Panc1 (cell line): ENCODE data around the gene CYP27A1. TPM values are rescaled to one million over a fixed set of nuclear protein-coding genes. Genes with fewer than 3 reads are reported as not detected.

ENCODE experiments used
- ATAC-seq: fragments of 200-7000 bp; cut with Tn5 transposase; 2 replicates; pipeline ENCODE4 v1.9.1; 2020; ENCODE audit warnings: mild to moderate bottlenecking, moderate library complexity
- BruUV-seq: library from RNA; stranded (reverse); fragments of 400-500 nt; replicated peaks from 2 replicates; lab custom pipeline; 2021; lab: Mats Ljungman, UMichigan
- CTCF ChIA-PET: fragments of 300-600 bp; sonication (Branson Sonifier 250); formaldehyde crosslinking; loops from one replicate; lab custom pipeline; 2022; ENCODE audit warnings: antibody characterized with exemption; lab: Charles Lee
- POLR2A ChIA-PET: fragments of 300-600 bp; sonication (Branson Sonifier 250); formaldehyde crosslinking; loops from one replicate; lab custom pipeline; 2022; ENCODE audit warnings: antibody characterized with exemption; lab: Charles Lee
- DNase-seq: peaks from one replicate; pipeline ENCODE4 v3.0.0-alpha.2; 2010; ENCODE audit warnings: low read depth, low spot score
- H3K27ac ChIP-seq: 2 replicates; pipeline ENCODE4 v1.5.1; 2011; ENCODE audit warnings: mild to moderate bottlenecking, low read length, inconsistent platforms
- H3K27me3 ChIP-seq: fragments of 200-500 bp; sonication (Bioruptor generic); 2 replicates; pipeline ENCODE4 v1.6.0; 2014; ENCODE audit warnings: low read length, inconsistent platforms; ENCODE audit not compliant: control insufficient read depth, insufficient read depth
- H3K36me3 ChIP-seq: fragments of 200-500 bp; sonication (Bioruptor generic); 2 replicates; pipeline ENCODE4 v1.5.1; 2014; ENCODE audit warnings: inconsistent platforms, mild to moderate bottlenecking, low read length, moderate library complexity; ENCODE audit not compliant: control insufficient read depth, insufficient read depth
- H3K4me1 ChIP-seq: 2 replicates; pipeline ENCODE4 v1.5.1; 2011; ENCODE audit warnings: inconsistent platforms, mild to moderate bottlenecking, low read length, moderate library complexity; ENCODE audit not compliant: control insufficient read depth, insufficient read depth
- H3K4me3 ChIP-seq, 2 experiments: 2 replicates each; pipeline ENCODE4 v1.5.1; 2011 to 2012; ENCODE audit warnings: low read depth in 2 of 2, low read length in 2 of 2, mild to moderate bottlenecking in 2 of 2, inconsistent platforms in 1 of 2, moderate library complexity in 1 of 2
- H3K9me3 ChIP-seq: fragments of 200-500 bp; sonication (Bioruptor generic); 2 replicates; pipeline ENCODE4 v1.5.1; 2014; ENCODE audit warnings: low read depth, mild to moderate bottlenecking, inconsistent platforms, low read length, moderate library complexity; ENCODE audit not compliant: control insufficient read depth, insufficient read depth
- CTCF ChIP-seq: fragments of 450-650 bp; IDR thresholded peaks from 2 replicates; pipeline ENCODE4 v1.5.1; 2017; ENCODE audit warnings: mild to moderate bottlenecking
- POLR2AphosphoS5 ChIP-seq: IDR thresholded peaks from 2 replicates; pipeline ENCODE4 v1.6.1; 2012; ENCODE audit warnings: mild to moderate bottlenecking, low read depth, low read length, moderate library complexity
- REST ChIP-seq, 2 experiments: IDR thresholded peaks; 2 replicates each; pipeline ENCODE4 v1.6.1; 2011 to 2012; ENCODE audit warnings: low read depth in 2 of 2, control low read depth in 1 of 2, low read length in 1 of 2, mild to moderate bottlenecking in 1 of 2, moderate library complexity in 1 of 2; ENCODE audit not compliant: insufficient read depth in 1 of 2
- SIN3A ChIP-seq: IDR thresholded peaks from 2 replicates; pipeline ENCODE4 v1.6.1; 2012; ENCODE audit warnings: low read depth, mild to moderate bottlenecking, low read length, moderate library complexity, borderline replicate concordance; ENCODE audit not compliant: insufficient read depth
- TCF7L2 ChIP-seq: IDR thresholded peaks from 2 replicates; pipeline ENCODE4 v1.6.1; 2011; ENCODE audit warnings: mild to moderate bottlenecking, low read depth, low read length, inconsistent platforms
- in situ Hi-C: cut with HindIII; loops from 2 replicates; pipeline ENCODE4 v1.10.0; 2016; ENCODE audit warnings: low sequenced_read_pairs, low pct_unique_long_range_greater_than_20kb
- intact Hi-C: fragments of 100-400 bp; cut with micrococcal nuclease; formaldehyde crosslinking; loops from one replicate; pipeline ENCODE4 v1.10.0; 2022; ENCODE audit not compliant: unreplicated experiment
- total RNA-seq: library from RNA; stranded (reverse); gene quantifications from one replicate; pipeline ENCODE4 v1.2.1, GENCODE V29; 2021; ENCODE audit not compliant: unreplicated experiment

CYP27A1 gene
- total RNA-seq, 1 experiment from 2014 or later, result 7.7 TPM

GRCh38 chr2:218813771-218814460, 32.0 kb downstream of the CYP27A1 start:
- in situ Hi-C loops, result no loop called here

GRCh38 chr2:218814540-218815243, 32.7 kb downstream of the CYP27A1 start:
- CTCF ChIA-PET, result interaction anchor here (0.7 kb wide), 1 partner anchor 33 kb away, joined by 3 read pairs; no protein-coding TSS in a partner anchor
- TF ChIP-seq CTCF (no peak), TCF7L2 (no peak), REST (IDR thresholded peaks at IDR 0.05; ENCODE audit: insufficient read depth in 1 of 2, low read depth in 2 of 2, low read length in 1 of 2) (no peak), SIN3A (no peak), POLR2AphosphoS5 (no peak)
- POLR2A ChIA-PET, result no interaction called here
- no peaks in the 10 kb centered on the region for H3K9me3 ChIP-seq
- H3K27ac ChIP-seq, result no peak overlapping the region
- no peak overlapping the region for H3K4me3 ChIP-seq
- no peaks in the 10 kb centered on the region for H3K36me3 ChIP-seq
- in situ Hi-C loops, result no loop called here
- ATAC-seq (peak; percentile 51; the same call in 1 of the 2 replicates), DNase-seq (no peak)
- H3K4me1 ChIP-seq, result no peaks in the 10 kb centered on the region
- intact Hi-C loops, result no loop called here
- H3K27me3 ChIP-seq, result no peaks in the 10 kb centered on the region
- BruUV-seq, result no TSS peak

More at GRCh38 chr2:218813771-218814460, 32.0 kb downstream of the CYP27A1 start:
- intact Hi-C loops, result no loop called here
- Histone ChIP-seq H3K36me3 (no peaks in the 10 kb centered on the region), H3K9me3 (no peaks in the 10 kb centered on the region), H3K4me3 (no peak overlapping the region), H3K4me1 (no peaks in the 10 kb centered on the region), H3K27me3 (no peaks in the 10 kb centered on the region), H3K27ac (no peak overlapping the region)
- DNase-seq (no peak), ATAC-seq (no peak)
- POLR2A ChIA-PET, result no interaction called here
- TF ChIP-seq TCF7L2 (no peak), SIN3A (no peak), POLR2AphosphoS5 (no peak), REST (IDR thresholded peaks at IDR 0.05; ENCODE audit: insufficient read depth in 1 of 2, low read depth in 2 of 2, low read length in 1 of 2) (no peak)
- no TSS peak for BruUV-seq
- CTCF ChIA-PET, result no interaction called here
